T-helper 2 cell (primary cell): Measurements from ENCODE around the gene THSD7A.
"Not testable (repeated sequence)": the region's sequence is repeated elsewhere in the genome, so short reads cannot be mapped to it uniquely, and the experiment has no call there.

Experiments
- DNase-seq, 5 experiments: peaks; one replicate each; pipeline versions ENCODE4 v3.0.0 to v3.0.0-alpha.2; 2012 to 2022

Gene THSD7A

DNA sequence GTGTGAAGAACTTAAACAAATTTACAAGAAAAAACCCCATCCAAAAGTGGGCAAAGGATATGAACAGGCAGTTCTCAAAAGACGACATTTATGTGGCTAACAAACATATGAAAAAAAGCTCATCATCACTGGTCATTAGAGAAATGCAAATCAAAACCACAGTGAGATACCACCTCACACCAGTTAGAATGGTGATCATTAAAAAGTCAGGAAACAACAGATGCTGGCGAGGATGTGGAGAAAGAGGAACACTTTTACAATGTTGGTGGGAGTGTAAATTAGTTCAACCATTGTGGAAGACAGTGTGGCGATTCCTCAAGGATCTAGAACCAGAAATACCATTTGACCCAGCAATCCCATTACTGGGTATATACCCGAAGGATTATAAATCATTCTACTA lies 388.1 kb downstream of the THSD7A start:
- DNase-seq = not testable (repeated sequence)

DNA sequence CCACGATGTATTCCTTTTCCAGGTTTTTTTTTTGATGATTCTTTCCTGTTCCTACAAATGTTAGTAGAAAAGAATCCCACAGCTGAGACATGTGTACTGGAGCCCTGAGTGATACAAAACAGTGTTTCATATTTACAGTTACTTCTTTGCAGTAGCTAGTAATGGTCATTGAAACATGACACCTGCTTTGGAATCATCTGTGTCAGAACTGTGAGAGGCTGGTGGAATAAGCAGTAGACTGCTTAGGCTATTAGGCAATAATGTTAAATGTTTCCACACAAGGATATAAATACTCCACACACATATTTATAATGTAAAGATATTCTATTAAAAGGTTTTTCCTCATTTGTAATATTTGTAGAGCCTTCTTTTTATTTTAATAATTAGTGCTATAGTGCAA lies 394.0 kb downstream of the THSD7A start:
- no peak for DNase-seq

DNA sequence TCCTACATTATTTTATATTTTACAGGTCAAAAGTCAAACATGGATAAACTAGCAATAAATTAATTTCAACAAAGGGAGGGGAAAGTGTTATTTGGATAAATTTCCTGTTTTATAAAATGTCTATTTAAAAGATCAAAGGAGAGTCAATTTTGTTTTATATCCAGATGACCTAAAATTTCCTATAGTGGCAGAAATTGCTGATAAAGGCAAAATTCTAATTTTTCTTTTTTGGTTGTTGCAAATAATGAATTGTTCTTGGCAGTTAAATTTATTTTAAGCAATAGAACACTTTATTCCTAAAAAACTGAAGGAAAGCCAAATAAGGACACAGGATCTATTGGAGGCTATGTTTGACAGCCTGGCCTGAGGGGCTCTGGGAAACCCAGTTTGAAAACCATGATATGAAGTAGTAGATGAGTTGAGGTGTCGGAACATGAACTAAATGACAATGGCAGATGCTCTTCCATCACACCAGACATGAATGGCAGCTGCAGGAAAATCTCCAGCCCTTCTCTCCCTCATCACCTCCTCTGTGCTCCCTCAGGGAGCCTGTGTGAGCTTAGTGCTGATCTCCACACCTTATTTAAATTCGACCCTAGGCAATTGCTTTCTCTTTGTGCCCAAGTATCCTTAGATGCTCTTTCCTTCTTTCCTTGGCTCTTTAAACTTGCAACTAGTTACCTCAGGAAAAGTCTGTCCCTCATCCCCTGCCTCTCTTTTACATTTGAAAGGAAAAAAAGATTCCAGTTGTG lies 395.0 kb downstream of the THSD7A start:
- no peak for DNase-seq

DNA sequence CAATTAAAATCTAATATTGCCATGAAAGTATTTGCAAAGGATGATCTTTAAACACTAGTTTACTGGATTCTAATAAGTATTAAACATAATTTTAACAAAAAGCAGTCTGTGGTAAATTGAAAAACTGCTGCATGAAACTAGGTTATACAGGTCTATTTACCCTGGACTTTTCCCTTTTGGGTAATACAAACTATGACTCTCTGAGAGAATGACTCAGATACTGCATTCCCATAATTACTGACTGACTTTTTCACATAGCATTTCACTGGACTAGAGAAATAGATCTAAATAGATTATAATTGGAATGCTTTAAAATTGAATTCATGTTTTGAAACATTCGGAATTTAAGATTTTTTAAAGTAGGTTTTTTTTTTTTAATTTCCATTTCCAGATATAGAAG lies 395.7 kb downstream of the THSD7A start:
- no peak for DNase-seq

DNA sequence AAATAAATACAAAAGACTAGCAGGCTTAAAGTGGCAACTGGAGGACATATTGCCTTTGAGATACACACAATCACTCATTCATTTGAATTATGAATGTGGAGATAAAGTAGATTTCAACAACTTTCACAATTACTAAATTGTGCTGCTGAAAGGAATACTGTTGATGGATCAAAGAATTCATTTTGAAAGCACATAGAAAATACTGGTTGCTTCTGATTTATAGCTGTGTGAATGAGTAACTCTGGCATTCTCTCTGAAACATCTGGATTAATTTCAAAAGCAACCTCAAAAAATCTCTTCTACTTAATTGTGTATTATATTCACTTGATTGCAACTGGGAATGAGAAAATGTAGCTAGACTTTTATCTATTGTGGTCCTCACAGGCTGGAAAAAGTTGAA lies 397.6 kb downstream of the THSD7A start:
- no peak for DNase-seq

DNA sequence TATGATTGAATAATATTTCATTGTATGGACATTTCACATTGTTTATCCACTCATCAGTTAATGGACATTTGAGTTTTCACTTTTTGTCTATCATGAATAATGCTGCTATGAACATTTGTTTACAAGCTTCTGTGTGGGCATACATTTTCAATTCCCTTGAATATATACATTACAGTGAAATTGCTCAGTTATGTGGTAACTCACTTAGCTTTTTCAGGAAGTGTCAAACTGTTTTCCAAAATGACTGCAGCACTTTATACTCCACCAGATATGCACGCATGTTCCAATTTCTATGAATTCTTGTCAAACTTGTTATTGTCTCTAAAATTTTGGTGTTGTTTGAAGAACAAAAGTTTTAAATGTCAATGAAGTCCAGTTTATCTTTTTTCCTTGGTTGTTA lies 401.2 kb downstream of the THSD7A start:
- DNase-seq = no peak

DNA sequence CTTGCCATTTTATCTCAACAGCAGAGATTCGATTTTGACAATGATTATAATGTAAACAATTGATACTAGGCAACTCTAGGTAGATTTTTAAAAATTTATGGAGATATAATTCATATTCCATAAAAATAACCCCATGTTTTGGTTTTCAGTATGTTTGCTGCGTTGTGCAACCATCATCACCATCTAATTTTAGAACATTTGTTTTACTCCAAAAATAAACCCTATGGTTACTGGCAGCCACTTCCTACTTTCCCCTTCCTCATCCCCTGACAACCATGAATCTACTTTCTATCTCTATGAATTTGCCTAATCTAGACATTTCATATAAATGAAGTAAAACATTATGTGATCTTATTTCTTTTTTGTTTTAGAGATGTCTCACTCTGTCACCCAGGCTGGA lies 401.9 kb downstream of the THSD7A start:
- DNase-seq = no peak

DNA sequence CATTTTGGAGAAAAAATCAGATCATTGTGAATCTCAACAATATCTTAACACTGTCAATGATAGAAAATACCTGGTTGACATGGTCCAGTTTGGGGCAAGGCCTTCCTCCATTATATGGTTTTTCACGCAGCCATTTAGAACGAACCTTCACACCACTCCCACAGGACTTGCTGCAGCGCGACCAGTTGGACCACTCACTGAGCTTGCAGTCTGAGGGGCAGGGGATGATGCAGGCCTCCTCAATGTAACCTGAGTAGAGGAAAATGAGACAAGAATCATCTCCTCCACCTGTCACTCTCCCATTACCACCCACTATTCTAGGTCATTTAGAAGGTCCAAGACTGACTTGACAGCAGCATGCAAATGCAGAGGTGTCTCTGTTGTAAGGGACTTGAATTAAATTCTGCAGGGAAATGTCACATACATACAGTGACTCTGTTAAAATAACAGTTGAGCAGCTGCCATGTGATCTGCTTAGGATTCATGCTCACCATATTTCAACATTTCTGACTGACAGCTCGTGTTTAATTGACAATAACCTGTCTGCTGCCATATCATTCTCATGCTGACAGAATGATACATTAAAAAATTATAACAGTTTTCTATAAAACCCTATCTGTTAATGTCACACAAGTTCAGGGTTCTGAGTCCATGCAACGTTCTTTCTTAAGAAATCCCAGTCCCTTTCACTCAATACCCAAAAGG lies 403.0 kb downstream of the THSD7A start:
- no peak for DNase-seq

DNA sequence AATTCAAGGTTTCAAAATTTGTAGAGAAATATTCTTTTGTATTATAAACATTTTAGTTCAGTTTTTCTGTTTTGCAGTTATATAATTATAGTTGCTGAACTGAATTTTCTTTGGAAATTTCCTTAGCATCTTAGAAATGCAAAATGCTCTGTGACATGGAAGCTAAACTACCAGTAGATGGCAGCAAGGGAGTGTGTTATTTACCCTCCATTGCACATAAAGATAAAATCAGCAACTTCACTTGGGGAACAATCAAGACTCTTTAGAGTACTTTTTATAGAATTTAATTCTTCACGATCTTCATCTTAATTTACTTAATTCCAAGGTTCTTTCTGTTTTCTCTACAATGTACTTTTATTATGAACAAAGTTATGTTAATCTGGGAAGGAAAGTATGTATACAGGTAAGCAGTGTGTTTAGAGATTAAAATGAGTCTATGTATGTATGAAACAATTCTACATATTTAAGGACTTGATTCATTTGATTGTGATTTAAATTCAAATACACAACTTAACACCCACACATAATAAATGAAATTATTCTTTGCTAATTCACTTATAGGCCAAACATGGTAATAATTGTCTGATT lies 404.2 kb downstream of the THSD7A start:
- DNase-seq = peak in 1 of 5 experiments; percentile 50

DNA sequence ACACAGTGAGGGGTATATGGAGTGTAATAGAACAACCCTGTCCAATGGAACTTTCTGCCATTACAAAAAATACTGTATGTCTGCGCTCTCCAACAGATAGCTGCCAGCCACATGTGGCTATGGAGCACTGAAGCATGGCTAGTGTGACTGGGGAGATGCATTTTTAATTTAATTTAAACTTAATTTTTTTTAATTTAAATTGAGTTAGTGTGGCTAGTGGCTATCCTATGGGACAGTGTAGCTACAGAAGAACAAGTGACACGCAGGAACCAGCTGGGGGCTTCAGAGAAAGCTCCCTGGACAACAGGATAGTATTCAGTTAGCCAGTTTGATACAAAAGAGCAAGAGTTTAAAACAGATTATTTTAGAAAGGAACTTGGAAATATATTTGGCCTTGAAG lies 408.0 kb downstream of the THSD7A start:
- no peak for DNase-seq

DNA sequence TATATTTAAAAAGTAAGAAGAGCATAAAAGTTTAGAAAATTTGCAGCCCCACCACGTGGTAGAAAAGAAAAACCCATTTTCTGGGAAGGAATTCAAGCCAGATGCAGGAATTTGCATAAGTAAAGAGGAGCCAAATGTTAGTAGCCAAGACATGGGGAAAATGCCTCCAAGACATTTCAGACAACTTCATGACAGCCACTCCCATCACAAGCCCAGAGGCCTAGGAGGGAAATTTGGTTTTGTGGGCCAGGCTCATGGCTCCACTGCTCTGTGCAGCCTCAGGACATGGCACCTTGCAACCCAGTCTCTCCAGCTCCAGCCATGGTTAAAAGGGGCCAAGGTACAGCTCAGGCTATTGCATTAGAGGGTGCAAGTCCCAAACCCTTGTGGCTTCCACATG lies 411.9 kb downstream of the THSD7A start:
- no peak for DNase-seq

DNA sequence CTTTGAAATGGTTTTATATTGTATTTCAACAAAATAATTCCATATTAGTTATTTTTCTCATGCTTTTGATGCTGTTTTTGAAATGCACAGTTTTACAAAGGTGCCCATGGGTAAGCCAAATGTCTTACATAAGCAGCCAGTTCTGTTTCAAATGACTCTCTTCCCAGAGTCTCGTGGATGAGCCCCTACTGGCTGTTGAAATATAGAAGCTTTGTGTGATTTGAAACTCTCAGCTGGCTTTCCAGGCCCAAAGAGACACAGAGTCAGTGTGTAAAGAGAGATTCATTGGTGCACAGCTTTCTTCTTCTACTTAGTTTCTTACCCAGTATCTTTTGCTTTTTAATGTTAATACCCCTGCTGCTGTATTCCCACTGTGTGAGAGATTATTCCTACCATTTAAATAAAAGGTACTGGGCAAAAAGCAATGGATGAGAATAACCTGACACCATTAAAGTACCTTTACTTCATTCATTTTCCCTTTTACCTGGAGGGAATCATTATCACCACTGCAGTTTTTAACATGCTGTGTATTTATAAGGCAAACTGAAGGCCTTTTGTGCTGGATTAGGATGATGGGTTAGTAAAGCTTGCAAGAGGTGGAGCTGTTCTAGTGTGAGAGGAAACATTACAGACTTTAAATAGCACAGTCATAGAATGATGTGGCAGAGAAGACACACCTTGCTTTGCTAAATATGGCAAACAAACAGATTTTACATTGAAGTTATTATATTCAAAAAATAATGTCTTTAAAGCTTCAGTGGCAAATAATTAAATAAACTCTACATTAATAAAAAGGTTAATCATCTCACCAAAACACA lies 415.1 kb downstream of the THSD7A start:
- DNase-seq = no peak

DNA sequence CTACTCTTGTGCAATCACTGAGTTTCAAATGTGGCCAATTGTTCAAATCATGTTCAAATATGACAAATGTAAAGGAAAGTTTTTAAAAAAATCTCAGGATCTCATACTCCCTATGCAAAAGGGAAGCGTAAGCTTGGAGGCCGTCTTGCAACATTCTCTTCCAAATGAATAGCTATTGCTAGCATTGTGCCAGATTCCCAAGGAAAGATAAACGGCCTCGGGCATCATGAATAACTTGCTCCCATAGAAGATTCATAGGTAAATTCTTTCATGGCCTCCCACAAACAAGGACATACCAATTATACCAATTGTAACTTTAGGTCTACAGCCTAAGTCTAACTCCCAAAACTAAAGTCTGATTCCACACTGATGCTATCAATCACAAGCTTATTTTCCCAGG lies 416.9 kb downstream of the THSD7A start:
- no peak for DNase-seq

DNA sequence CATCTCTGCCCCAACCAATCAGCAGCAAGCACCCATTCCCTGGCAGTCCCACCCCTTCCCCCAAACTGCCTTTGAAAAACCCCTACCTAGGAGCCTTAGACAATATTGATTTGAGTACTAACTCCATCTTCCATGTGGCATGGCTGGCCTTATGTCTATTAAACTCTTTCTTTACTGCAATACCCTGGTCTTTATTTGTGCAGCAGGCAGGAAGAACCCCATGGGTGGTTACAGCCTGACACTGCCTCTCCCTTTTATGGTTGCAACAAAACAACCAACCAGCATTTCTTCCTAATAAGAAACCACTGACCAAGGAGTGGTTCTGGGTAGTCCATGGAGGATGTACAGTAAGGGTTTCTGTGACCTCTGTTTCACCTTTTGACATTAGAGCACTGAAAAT lies 418.1 kb downstream of the THSD7A start:
- DNase-seq = no peak

DNA sequence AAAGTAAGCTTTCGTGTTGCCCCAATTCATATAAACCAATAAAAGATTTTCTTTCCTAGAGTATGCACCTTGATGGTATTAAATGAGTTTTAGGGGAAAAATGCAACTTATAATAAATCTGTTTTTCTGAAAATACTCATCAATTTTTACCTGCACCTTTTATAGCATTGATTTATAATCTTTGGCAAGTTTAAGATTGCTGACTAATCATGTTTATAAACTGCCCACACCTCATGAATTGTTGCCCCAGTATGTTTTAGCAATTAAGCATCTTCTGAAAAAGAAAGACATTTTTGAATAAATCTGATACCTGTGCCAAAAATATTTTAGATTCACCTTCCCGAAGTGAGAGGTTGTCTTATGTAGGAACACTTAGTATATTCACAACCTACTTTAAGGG lies 420.0 kb downstream of the THSD7A start:
- DNase-seq = no peak

DNA sequence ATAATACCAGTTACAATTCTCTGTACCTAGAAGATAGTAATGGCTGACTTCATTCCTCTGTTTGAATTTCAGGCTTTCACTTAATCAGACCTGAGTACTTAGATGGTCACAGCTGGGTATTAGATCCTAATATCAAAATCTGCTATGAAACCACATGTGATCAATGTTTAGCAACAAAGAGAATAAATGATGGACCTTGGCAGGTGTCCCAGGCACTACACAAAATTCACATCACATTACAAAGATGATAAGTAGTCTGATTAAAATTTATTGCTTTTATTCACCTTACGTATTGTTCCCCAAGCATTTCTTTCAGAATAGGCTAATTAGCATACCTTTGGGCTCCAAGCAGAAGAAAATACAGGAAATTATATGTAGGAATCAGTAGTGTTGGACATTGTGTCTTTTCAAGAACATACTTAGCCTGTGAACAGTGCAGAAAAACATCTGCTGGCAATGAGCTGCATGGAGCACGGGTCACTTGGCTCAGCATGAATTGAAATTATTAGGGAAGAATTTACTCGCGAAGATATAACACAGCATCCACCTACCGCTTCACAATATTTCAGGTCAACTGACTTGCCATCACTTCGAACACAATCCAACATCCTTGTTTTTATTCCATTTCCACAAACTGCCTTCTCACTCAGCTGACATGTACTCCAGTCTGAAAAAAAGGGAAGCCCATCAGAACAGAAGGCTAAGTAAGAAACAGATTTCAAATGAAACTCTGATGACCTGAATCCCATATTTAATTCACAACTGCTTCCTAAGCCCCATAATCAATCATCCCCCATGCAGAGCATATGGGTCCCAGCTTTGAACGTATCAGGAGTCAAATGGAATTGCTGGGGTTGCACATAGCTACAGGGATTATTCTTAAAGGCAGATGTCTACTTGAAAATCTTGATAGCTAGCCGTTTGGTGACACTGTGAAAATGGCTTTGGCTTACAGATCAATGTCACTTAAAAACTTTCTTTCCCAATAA lies 421.0 kb downstream of the THSD7A start:
- DNase-seq = no peak

DNA sequence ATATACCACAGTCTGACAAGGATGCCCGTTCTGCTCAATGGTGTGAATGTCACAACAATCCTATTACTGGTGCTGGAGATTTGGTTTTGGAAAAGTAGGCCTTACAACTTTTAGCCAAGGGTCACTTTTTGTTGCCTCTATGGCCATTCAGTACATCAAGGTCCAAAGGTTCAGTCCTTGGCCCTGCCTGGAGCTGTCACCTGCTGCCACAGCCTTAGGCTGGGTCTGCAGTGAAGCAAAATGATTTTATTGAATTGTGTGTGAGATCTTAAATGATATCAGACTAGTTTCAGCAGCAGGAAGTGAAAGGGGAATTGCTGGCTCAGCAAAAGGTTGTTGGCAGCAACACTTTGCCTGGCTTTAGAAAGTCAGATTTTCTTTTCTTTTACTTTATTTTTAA lies 427.6 kb downstream of the THSD7A start:
- DNase-seq = peak in 1 of 5 experiments; percentile 34

DNA sequence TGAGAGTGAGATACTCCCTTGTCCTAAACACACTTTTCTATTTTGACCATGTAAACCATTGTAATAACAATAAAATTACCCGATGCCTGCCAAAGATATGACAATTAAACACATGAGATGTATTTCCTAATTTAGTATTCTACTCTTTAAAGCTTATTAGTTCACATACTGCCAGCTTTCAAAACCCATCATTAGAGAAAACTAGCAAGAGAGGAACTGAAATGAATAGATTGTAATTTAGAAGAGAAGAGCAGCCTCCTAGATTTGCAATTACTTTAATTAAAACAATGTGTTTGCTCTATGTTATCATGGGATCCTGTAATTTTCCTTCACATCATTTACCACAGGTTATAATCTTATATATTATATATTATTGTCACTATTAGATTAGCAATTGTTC lies 428.2 kb downstream of the THSD7A start:
- no peak for DNase-seq

DNA sequence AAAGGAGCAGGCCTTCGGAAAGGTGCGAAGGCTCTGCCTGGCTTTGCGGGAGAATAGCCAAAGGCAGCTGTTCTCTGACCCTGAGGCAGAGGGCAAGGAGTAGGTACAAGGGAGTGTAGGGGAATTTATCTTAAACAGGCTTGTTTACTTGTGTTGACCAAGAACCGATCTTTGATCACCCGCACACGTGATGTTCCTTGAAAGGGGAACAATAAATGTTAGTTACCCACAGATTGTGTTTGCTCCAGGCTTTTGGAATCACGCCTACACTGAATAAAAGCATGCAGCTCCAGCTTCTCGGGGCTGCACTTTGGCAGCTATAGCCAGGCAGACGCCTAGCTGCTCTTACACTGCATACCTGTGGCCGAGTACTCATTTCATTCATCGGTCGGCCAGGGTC lies 437.6 kb downstream of the THSD7A start:
- no peak for DNase-seq

DNA sequence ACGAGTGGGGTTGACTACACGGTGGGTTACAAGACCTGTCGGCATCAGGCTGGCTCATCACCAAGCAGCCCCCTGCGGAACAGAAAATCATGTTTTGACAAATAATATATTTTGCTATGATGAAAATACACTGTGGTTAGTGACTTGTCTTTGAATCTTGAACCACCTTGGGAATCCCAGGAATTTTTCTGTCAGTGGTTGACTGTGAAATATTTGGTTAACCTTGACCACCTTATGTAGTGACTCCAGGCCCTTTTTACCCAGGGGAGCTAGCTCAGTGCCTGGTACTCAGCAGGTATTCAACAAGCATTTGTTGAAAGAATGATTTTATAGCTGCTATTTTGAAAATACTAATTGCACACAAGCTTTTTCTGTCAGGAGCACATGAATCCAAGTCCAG lies 452.4 kb downstream of the THSD7A start:
- no peak for DNase-seq

DNA sequence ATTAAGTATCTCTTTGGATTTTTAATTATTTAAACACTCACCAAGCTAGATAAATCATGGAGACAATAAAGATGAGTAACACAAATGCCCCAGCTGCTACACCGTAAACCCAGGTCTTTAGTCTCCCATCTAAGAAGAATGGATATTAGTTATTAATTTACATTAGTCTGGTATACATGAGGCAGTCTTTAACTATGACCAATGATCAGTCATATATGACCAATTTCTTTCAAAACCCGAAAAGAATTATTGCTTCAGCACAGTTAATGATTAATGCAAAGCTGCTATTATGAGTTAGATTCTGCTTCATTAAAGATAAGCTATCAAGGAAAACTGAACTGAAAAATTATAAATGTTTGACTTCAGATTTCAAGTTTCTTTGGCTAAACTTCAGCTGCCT lies 455.5 kb downstream of the THSD7A start:
- DNase-seq = no peak

DNA sequence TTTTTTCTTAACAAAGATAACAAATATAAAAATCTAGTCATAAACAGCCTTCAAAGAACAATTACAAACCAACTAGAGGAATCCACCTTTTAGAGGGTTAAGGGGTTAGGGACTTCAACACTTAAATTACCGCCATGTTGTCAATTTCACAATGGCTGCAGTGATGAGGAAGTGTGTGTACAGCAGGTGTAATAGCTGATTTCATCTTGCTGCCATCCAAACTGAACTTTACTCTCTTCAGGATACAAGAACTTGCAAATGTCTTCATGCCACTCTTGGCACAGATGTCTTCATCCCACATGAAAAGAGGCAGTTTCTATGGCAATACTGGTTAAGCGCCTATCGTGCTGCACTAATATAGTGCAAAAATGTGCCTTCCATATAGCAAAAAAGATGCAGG lies 457.4 kb downstream of the THSD7A start:
- no peak for DNase-seq
